Measurements from ENCODE around the gene ARHGAP44. TPM values are rescaled to one million over a fixed set of nuclear protein-coding genes. Genes with fewer than 3 reads are reported as not detected.
"Not testable (repeated sequence)": the region's sequence is repeated elsewhere in the genome, so short reads cannot be mapped to it uniquely, and the experiment has no call there.

Gene ARHGAP44
- total RNA-seq, 1 donor from 2014 or later = 12.4 TPM

- Mint-ChIP-seq H3K36me3 (ENCODE audit: insufficient read depth) (no peaks in the 10 kb centered on the region), H3K9me3 (ENCODE audit: low read depth) (peaks cover under 1% of the 10 kb centered on the region), H3K27ac (no peak overlapping the region), H3K4me3 (ENCODE audit: low read depth) (no peak overlapping the region), H3K4me1 (ENCODE audit: low read depth) (no peaks in the 10 kb centered on the region), H3K27me3 (no peaks in the 10 kb centered on the region)
- DNase-seq (ENCODE audit: low spot score, unreplicated experiment) = no peak
- no peak for TF ChIP-seq CTCF (IDR thresholded peaks at IDR 0.05; ENCODE audit: unreplicated experiment)
Measured at GRCh38 chr17:12865769-12866168, 76.5 kb downstream of the ARHGAP44 start.

- H3K27ac Mint-ChIP-seq = no peak overlapping the region
- H3K4me1 Mint-ChIP-seq (ENCODE audit: low read depth) = no peaks in the 10 kb centered on the region
- H3K27me3 Mint-ChIP-seq = no peaks in the 10 kb centered on the region
- no peak for DNase-seq (ENCODE audit: low spot score, unreplicated experiment)
- peaks cover 5% of the 10 kb centered on the region for H3K9me3 Mint-ChIP-seq (ENCODE audit: low read depth)
- no peak overlapping the region for H3K4me3 Mint-ChIP-seq (ENCODE audit: low read depth)
- H3K36me3 Mint-ChIP-seq (ENCODE audit: insufficient read depth) = no peaks in the 10 kb centered on the region
- TF ChIP-seq CTCF (IDR thresholded peaks at IDR 0.05; ENCODE audit: unreplicated experiment) = no peak
Measured at GRCh38 chr17:12866244-12866643, 76.9 kb downstream of the ARHGAP44 start.

GRCh38 chr17:12867726-12868125 is 78.4 kb downstream of the ARHGAP44 start:
- Mint-ChIP-seq H3K9me3 (ENCODE audit: low read depth) (peaks cover 12% of the 10 kb centered on the region), H3K27ac (no peak overlapping the region), H3K36me3 (ENCODE audit: insufficient read depth) (peaks cover 2% of the 10 kb centered on the region), H3K27me3 (no peaks in the 10 kb centered on the region), H3K4me3 (ENCODE audit: low read depth) (no peak overlapping the region), H3K4me1 (ENCODE audit: low read depth) (no peaks in the 10 kb centered on the region)
- TF ChIP-seq CTCF (IDR thresholded peaks at IDR 0.05; ENCODE audit: unreplicated experiment) = no peak
- DNase-seq (ENCODE audit: low spot score, unreplicated experiment) = no peak

GRCh38 chr17:12873415-12874125 is 84.3 kb downstream of the ARHGAP44 start:
- not testable (repeated sequence) for H3K4me1 Mint-ChIP-seq (ENCODE audit: low read depth); DNase-seq (ENCODE audit: low spot score, unreplicated experiment); H3K4me3 Mint-ChIP-seq (ENCODE audit: low read depth); H3K27ac Mint-ChIP-seq; H3K36me3 Mint-ChIP-seq (ENCODE audit: insufficient read depth); H3K27me3 Mint-ChIP-seq
- H3K9me3 Mint-ChIP-seq (ENCODE audit: low read depth) = peaks cover 17% of the 10 kb centered on the region

GRCh38 chr17:12877953-12878669 is 88.8 kb downstream of the ARHGAP44 start:
- Mint-ChIP-seq H3K4me3 (ENCODE audit: low read depth) (no peak overlapping the region), H3K4me1 (ENCODE audit: low read depth) (no peaks in the 10 kb centered on the region)

GRCh38 chr17:12879096-12879495 is 89.8 kb downstream of the ARHGAP44 start:
- not testable (repeated sequence) for H3K4me1 Mint-ChIP-seq (ENCODE audit: low read depth); H3K36me3 Mint-ChIP-seq (ENCODE audit: insufficient read depth); H3K4me3 Mint-ChIP-seq (ENCODE audit: low read depth); H3K27me3 Mint-ChIP-seq; H3K9me3 Mint-ChIP-seq (ENCODE audit: low read depth); DNase-seq (ENCODE audit: low spot score, unreplicated experiment); H3K27ac Mint-ChIP-seq

More at GRCh38 chr17:12877953-12878669, 88.8 kb downstream of the ARHGAP44 start:
- no peak for DNase-seq (ENCODE audit: low spot score, unreplicated experiment)
- no peaks in the 10 kb centered on the region for H3K27me3 Mint-ChIP-seq
- no peak overlapping the region for H3K27ac Mint-ChIP-seq
- TF ChIP-seq CTCF (IDR thresholded peaks at IDR 0.05; ENCODE audit: unreplicated experiment) = no peak
- H3K36me3 Mint-ChIP-seq (ENCODE audit: insufficient read depth) = no peaks in the 10 kb centered on the region
- H3K9me3 Mint-ChIP-seq (ENCODE audit: low read depth) = peaks cover 4% of the 10 kb centered on the region
